ENCODE results near the gene BCL6.
A peak's percentile ranks its signal among the peaks of the same experiment; 100 is the strongest.

Gene BCL6

GRCh38 chr3:187740421-187741399, 4.6 kb downstream of the BCL6 start:
- Histone ChIP-seq H3K27me3 (ENCODE audit: control insufficient read depth, low read length) (no peaks in the 10 kb centered on the region), H3K4me1 (ENCODE audit: control insufficient read depth, low read length) (peaks cover 49% of the 10 kb centered on the region), H3F3A (ENCODE audit: control insufficient read depth, insufficient read depth) (peaks cover 49% of the 10 kb centered on the region), H3K9me3 (ENCODE audit: control insufficient read depth, insufficient read depth, low read length) (no peaks in the 10 kb centered on the region), H3K4me2 (ENCODE audit: low read length) (peak overlapping the region; percentile 93), H4K20me1 (ENCODE audit: control insufficient read depth, insufficient read depth, low read depth, low read length) (peaks cover 40% of the 10 kb centered on the region), H3K36me3 (ENCODE audit: control insufficient read depth, low read length) (peaks cover 94% of the 10 kb centered on the region), H3K79me2 (ENCODE audit: control insufficient read depth, low read length) (peaks cover 100% of the 10 kb centered on the region), H3K27ac (ENCODE audit: low read depth, low read length) (peak overlapping the region; percentile 89), H3K4me3 (ENCODE audit: low read length) (peak overlapping the region; percentile 80), H3K9me2 (replicated peaks; ENCODE audit: control insufficient read depth, low read length) (no peaks in the 10 kb centered on the region)
- TF ChIP-seq, protein P1, sequence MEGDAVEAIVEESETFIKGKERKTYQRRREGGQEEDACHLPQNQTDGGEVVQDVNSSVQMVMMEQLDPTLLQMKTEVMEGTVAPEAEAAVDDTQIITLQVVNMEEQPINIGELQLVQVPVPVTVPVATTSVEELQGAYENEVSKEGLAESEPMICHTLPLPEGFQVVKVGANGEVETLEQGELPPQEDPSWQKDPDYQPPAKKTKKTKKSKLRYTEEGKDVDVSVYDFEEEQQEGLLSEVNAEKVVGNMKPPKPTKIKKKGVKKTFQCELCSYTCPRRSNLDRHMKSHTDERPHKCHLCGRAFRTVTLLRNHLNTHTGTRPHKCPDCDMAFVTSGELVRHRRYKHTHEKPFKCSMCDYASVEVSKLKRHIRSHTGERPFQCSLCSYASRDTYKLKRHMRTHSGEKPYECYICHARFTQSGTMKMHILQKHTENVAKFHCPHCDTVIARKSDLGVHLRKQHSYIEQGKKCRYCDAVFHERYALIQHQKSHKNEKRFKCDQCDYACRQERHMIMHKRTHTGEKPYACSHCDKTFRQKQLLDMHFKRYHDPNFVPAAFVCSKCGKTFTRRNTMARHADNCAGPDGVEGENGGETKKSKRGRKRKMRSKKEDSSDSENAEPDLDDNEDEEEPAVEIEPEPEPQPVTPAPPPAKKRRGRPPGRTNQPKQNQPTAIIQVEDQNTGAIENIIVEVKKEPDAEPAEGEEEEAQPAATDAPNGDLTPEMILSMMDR (IDR thresholded peaks at IDR 0.05; ENCODE audit: low read depth, low read length, poor library complexity, severe bottlenecking), result peak; percentile 99
- TF ChIP-seq EZH2phosphoT487 (IDR thresholded peaks at IDR 0.05; ENCODE audit: borderline replicate concordance, low read length), result no peak

- Histone ChIP-seq H3K36me3 (ENCODE audit: control insufficient read depth, low read length) (peaks cover 100% of the 10 kb centered on the region), H3K9me2 (replicated peaks; ENCODE audit: control insufficient read depth, low read length) (no peaks in the 10 kb centered on the region), H3F3A (ENCODE audit: control insufficient read depth, insufficient read depth) (peaks cover 55% of the 10 kb centered on the region), H3K9me3 (ENCODE audit: control insufficient read depth, insufficient read depth, low read length) (no peaks in the 10 kb centered on the region), H3K4me3 (ENCODE audit: low read length) (peak overlapping the region; percentile 80), H3K79me2 (ENCODE audit: control insufficient read depth, low read length) (peaks cover 100% of the 10 kb centered on the region), H4K20me1 (ENCODE audit: control insufficient read depth, insufficient read depth, low read depth, low read length) (peaks cover 49% of the 10 kb centered on the region), H3K4me1 (ENCODE audit: control insufficient read depth, low read length) (peaks cover 53% of the 10 kb centered on the region), H3K27me3 (ENCODE audit: control insufficient read depth, low read length) (no peaks in the 10 kb centered on the region), H3K27ac (ENCODE audit: low read depth, low read length) (peak overlapping the region; percentile 89), H3K4me2 (ENCODE audit: low read length) (peak overlapping the region; percentile 93)
- TF ChIP-seq EZH2phosphoT487 (IDR thresholded peaks at IDR 0.05; ENCODE audit: borderline replicate concordance, low read length), result no peak
- TF ChIP-seq, protein P1 (IDR thresholded peaks at IDR 0.05; ENCODE audit: low read depth, low read length, poor library complexity, severe bottlenecking), result peak; percentile 97
Observed at GRCh38 chr3:187739561-187740332, 5.5 kb downstream of the BCL6 start.

- H3F3A ChIP-seq (ENCODE audit: control insufficient read depth, insufficient read depth), result peaks cover 56% of the 10 kb centered on the region
- peak overlapping the region; percentile 93 for H3K4me2 ChIP-seq (ENCODE audit: low read length)
- H3K9me3 ChIP-seq (ENCODE audit: control insufficient read depth, insufficient read depth, low read length), result no peaks in the 10 kb centered on the region
- peaks cover 53% of the 10 kb centered on the region for H3K4me1 ChIP-seq (ENCODE audit: control insufficient read depth, low read length)
- H3K27me3 ChIP-seq (ENCODE audit: control insufficient read depth, low read length), result no peaks in the 10 kb centered on the region
- TF ChIP-seq, protein P1 (IDR thresholded peaks at IDR 0.05; ENCODE audit: low read depth, low read length, poor library complexity, severe bottlenecking), result no peak
- TF ChIP-seq EZH2phosphoT487 (IDR thresholded peaks at IDR 0.05; ENCODE audit: borderline replicate concordance, low read length), result no peak
- H3K36me3 ChIP-seq (ENCODE audit: control insufficient read depth, low read length), result peaks cover 100% of the 10 kb centered on the region
- H3K9me2 ChIP-seq (replicated peaks; ENCODE audit: control insufficient read depth, low read length), result no peaks in the 10 kb centered on the region
- peak overlapping the region; percentile 89 for H3K27ac ChIP-seq (ENCODE audit: low read depth, low read length)
- peaks cover 100% of the 10 kb centered on the region for H3K79me2 ChIP-seq (ENCODE audit: control insufficient read depth, low read length)
- peaks cover 56% of the 10 kb centered on the region for H4K20me1 ChIP-seq (ENCODE audit: control insufficient read depth, insufficient read depth, low read depth, low read length)
- peak overlapping the region; percentile 80 for H3K4me3 ChIP-seq (ENCODE audit: low read length)
Observed at GRCh38 chr3:187739094-187739560, 6.1 kb downstream of the BCL6 start.
